ENCODE measurements around the gene UQCRHL.

- no peak for TF ChIP-seq CTCF (IDR thresholded peaks at IDR 0.05)
- no peak for TF ChIP-seq POLR2A (IDR thresholded peaks at IDR 0.05)
Measured at GRCh38 chr1:15796086-15796462, 11.4 kb downstream of the UQCRHL start.
